Skeletal muscle tissue (tissue), 4 donors: ENCODE data around the gene TCEANC2. TPM values are rescaled to one million over a fixed set of nuclear protein-coding genes. Genes with fewer than 3 reads are reported as not detected.

Experiments used
- H3K27ac ChIP-seq: one replicate; pipeline ENCODE4 v1.7.0; 2013; ENCODE audit warnings: mild to moderate bottlenecking, low read depth, low read length, inconsistent platforms
- H3K27me3 ChIP-seq, 3 donors: one replicate each; pipeline ENCODE4 v1.7.0; 2013; ENCODE audit warnings: low read length in 3 of 3; ENCODE audit not compliant: control insufficient read depth in 3 of 3, insufficient read depth in 3 of 3
- H3K36me3 ChIP-seq, 3 donors: one replicate each; pipeline ENCODE4 v1.7.0; 2013; ENCODE audit warnings: low read length in 3 of 3; ENCODE audit not compliant: control insufficient read depth in 3 of 3, insufficient read depth in 3 of 3
- H3K4me1 ChIP-seq, 3 donors: one replicate each; pipeline ENCODE4 v1.7.0; 2013; ENCODE audit warnings: low read length in 3 of 3, mild to moderate bottlenecking in 3 of 3; ENCODE audit not compliant: control insufficient read depth in 3 of 3, insufficient read depth in 3 of 3
- H3K4me3 ChIP-seq, 3 donors: one replicate each; pipeline ENCODE4 v1.7.0; 2013; ENCODE audit warnings: low read length in 3 of 3
- H3K9ac ChIP-seq, 3 donors: one replicate each; pipeline ENCODE4 v1.7.0; 2013; ENCODE audit warnings: low read length in 3 of 3, mild to moderate bottlenecking in 3 of 3, moderate library complexity in 2 of 3, low read depth in 1 of 3
- H3K9me3 ChIP-seq, 3 donors: one replicate each; pipeline ENCODE4 v1.7.0; 2013; ENCODE audit warnings: low read length in 3 of 3; ENCODE audit not compliant: control insufficient read depth in 3 of 3
- total RNA-seq: library from RNA; depleted of rRNA; stranded (reverse); fragments of >200 nt; gene quantifications from one replicate; pipeline ENCODE4 v1.2.3, GENCODE V29; 2014
- donor health status: Osteomylitis.

TCEANC2 gene
- total RNA-seq, 1 donor from 2014 or later: 3.1 TPM

DNA sequence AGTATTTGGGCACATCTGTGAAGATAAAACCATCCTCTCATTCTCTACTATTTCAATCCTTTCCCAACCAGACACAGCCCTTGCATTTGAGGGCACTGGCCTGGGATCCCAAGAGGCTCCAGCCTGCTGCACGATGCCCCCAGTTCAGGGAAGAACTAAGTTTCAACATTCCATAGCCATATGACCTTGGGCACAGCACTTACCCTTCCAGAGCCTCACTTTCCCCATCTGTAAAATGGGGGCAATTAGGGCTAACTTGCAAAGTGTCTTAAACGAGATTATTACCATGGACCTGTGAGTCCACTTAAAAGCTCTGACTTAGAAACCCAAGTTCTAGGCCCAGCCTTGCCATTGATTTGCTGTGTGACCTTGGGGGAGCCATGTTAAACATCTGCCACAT, 76.5 kb downstream of the TCEANC2 start:
- Histone ChIP-seq H3K27me3 (no peaks in the 10 kb centered on the region), H3K4me1 (peaks cover 8 to 15% (median 12%) of the 10 kb centered on the region in 3 donors), H3K9ac (no peak overlapping the region), H3K9me3 (no peaks in the 10 kb centered on the region), H3K4me3 (no peak overlapping the region), H3K27ac (no peak overlapping the region), H3K36me3 (no peaks in the 10 kb centered on the region)

DNA sequence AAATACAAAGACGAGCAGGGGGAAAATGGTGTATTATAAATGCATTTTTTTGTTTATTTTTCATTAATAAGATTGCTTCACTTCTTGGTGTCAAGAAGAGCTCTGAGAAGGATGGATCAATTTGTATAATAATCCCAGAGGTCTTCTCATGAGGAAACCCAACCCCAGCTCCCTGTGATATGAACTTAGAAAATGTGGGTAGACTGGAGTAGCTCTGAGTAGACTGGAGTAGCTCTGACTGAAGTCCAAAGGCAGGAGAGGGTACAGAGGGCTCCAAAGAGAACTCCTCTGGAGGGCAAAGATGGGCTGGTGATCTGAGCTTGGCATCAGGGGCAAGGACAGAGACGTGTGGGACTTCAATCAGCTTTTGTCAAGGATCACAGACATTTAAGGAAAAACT, 78.0 kb downstream of the TCEANC2 start:
- H3K9ac ChIP-seq: no peak overlapping the region
- H3K27ac ChIP-seq: no peak overlapping the region
- no peaks in the 10 kb centered on the region for H3K9me3 ChIP-seq
- no peak overlapping the region for H3K4me3 ChIP-seq
- no peaks in the 10 kb centered on the region for H3K27me3 ChIP-seq
- H3K4me1 ChIP-seq: peaks cover under 1 to 1% (median under 1%) of the 10 kb centered on the region in 3 donors
- no peaks in the 10 kb centered on the region for H3K36me3 ChIP-seq

GRCh38 chr1:54132495-54132894, 79.1 kb downstream of the TCEANC2 start:
- Histone ChIP-seq H3K9me3 (no peaks in the 10 kb centered on the region), H3K27ac (no peak overlapping the region), H3K4me3 (no peak overlapping the region), H3K9ac (no peak overlapping the region), H3K36me3 (no peaks in the 10 kb centered on the region), H3K27me3 (no peaks in the 10 kb centered on the region), H3K4me1 (no peaks in the 10 kb centered on the region)

DNA sequence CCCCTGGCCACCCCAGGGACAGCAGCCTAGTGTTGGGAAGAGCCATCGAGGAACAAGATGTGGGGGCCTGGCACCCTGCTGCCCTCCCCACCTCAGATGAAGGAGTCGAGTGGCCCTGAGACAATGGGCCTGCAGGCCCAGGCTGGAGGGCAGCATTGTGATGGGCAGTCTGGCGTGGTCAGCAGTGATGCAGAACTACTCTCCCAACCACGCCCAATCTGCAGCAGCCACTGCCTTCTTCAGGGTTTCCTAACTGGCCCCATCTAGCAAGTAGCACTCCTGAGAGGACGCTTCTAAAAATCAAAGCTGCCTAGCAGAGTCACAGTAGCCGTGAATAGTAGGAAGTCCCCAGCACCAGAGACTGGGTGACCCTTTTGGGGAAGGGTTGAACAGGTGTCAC, 80.9 kb downstream of the TCEANC2 start:
- no peak overlapping the region for H3K27ac ChIP-seq
- H3K9me3 ChIP-seq: no peaks in the 10 kb centered on the region
- H3K36me3 ChIP-seq: no peaks in the 10 kb centered on the region
- H3K4me3 ChIP-seq: no peak overlapping the region
- no peaks in the 10 kb centered on the region for H3K4me1 ChIP-seq
- no peak overlapping the region for H3K9ac ChIP-seq
- H3K27me3 ChIP-seq: no peaks in the 10 kb centered on the region

GRCh38 chr1:54135436-54136120, 82.2 kb downstream of the TCEANC2 start:
- Histone ChIP-seq H3K27me3 (no peaks in the 10 kb centered on the region), H3K36me3 (no peaks in the 10 kb centered on the region), H3K4me3 (no peak overlapping the region), H3K9me3 (no peaks in the 10 kb centered on the region), H3K27ac (no peak overlapping the region), H3K9ac (no peak overlapping the region), H3K4me1 (no peaks in the 10 kb centered on the region)

DNA sequence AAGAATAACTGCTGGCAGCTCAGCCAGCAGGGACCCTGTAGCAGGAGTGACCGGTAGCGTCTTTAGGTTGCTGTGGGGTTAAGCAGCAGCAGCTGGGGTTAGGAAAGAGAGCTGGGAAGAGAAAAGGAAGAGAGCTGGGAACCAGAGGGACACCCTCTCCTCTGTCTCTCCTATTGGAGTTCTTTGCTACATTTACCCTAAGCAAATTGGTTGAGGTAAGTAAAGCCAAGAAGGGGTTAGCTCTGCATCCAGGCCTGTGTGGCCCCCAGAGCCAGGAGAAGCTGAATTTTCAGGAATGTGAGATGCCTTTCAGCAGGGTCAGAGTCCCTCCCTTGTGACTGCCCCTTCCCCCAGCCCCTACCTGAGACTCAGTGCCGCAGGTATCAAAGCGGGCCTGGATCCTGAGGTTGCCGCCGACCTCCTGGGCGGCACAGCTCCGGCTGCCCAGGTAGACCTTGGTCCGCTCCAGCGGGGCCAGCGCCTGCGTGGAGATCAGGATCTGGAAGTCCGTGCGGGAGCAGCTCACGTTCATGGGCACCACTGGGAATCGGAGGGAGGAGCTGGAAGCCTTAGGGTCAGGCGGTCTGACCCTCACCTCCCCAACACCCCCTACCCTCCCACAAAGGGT, 83.0 kb downstream of the TCEANC2 start:
- Histone ChIP-seq H3K36me3 (no peaks in the 10 kb centered on the region), H3K27me3 (no peaks in the 10 kb centered on the region), H3K9ac (no peak overlapping the region), H3K27ac (no peak overlapping the region), H3K4me3 (no peak overlapping the region), H3K4me1 (no peaks in the 10 kb centered on the region), H3K9me3 (no peaks in the 10 kb centered on the region)

- H3K27ac ChIP-seq: no peak overlapping the region
- no peak overlapping the region for H3K4me3 ChIP-seq
- H3K9ac ChIP-seq: no peak overlapping the region
- no peaks in the 10 kb centered on the region for H3K4me1 ChIP-seq
- H3K9me3 ChIP-seq: no peaks in the 10 kb centered on the region
- no peaks in the 10 kb centered on the region for H3K36me3 ChIP-seq
- no peaks in the 10 kb centered on the region for H3K27me3 ChIP-seq
Measured at GRCh38 chr1:54136963-54137533, 83.6 kb downstream of the TCEANC2 start.

DNA sequence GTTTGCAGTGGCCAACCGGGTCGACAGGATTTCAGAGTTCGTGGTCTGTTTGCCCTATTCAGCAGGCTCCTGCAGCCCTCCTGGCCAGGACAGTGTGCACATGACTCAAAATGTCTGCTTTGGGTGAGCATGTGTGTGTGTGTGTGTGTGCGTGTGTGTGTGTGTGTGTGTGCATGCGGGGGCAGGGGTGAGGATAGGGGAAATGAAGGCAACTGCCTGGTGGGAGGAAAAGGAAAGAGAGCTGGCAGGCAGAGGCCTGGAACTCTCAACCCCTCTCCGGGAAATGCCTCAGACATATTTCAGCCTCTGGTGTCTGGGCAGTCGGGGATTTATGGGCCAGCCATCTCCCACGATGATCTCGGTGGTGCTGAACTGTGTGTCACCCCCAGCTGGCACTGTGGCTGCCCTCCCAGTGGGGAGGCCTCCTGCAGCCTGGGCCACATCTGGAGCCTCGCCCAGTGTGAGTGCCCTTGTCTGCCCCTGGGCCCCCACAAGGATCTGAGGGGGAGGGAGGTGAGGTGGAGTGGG, 84.2 kb downstream of the TCEANC2 start:
- Histone ChIP-seq H3K9me3 (no peaks in the 10 kb centered on the region), H3K27ac (no peak overlapping the region), H3K36me3 (no peaks in the 10 kb centered on the region), H3K4me3 (no peak overlapping the region), H3K4me1 (no peaks in the 10 kb centered on the region), H3K9ac (no peak overlapping the region), H3K27me3 (no peaks in the 10 kb centered on the region)

DNA sequence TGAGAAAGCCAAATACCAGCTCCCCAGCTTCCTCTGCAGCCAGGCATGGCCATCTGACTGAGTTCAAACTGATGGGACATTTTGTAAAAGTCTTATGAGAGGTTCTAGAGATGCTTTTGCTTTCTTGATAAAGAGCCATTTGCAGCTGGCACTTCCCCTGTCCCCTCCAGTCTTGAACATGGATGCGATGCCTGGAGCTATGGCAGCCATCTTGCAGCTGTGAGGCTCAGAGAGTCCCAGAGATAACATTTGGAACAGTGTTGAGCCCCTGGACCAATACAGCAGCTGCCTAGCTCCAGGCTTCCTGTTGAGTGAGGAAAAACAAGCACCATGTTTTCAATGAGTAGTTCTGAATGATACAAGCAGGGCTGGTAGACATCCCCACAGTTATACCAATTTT, 85.6 kb downstream of the TCEANC2 start:
- Histone ChIP-seq H3K9me3 (no peaks in the 10 kb centered on the region), H3K9ac (no peak overlapping the region), H3K36me3 (no peaks in the 10 kb centered on the region), H3K4me1 (no peaks in the 10 kb centered on the region), H3K27me3 (no peaks in the 10 kb centered on the region), H3K27ac (no peak overlapping the region), H3K4me3 (no peak overlapping the region)

GRCh38 chr1:54139711-54140110, 86.3 kb downstream of the TCEANC2 start:
- no peaks in the 10 kb centered on the region for H3K4me1 ChIP-seq
- no peaks in the 10 kb centered on the region for H3K36me3 ChIP-seq
- H3K9me3 ChIP-seq: no peaks in the 10 kb centered on the region
- no peak overlapping the region for H3K27ac ChIP-seq
- H3K9ac ChIP-seq: no peak overlapping the region
- no peaks in the 10 kb centered on the region for H3K27me3 ChIP-seq
- H3K4me3 ChIP-seq: no peak overlapping the region
